H1 (cell line): ENCODE data around the gene ELAVL1. TPM values are rescaled to one million over a fixed set of nuclear protein-coding genes. Genes with fewer than 3 reads are reported as not detected.
A peak's percentile ranks its signal among the peaks of the same experiment; 100 is the strongest.

ENCODE experiments used
- POLR2AphosphoS5 ChIP-seq: IDR thresholded peaks from 2 replicates; pipeline ENCODE4 v1.6.1; 2011; ENCODE audit warnings: low read depth, low read length
- polyA plus RNA-seq, 7 experiments: library from polyadenylated mRNA; depleted of rRNA in 3 of 7; stranded (reverse) in 5 of 7; unstranded in 2 of 7; fragments of >200 nt in 5 of 7; fragments of 200-250 nt in 2 of 7; gene quantifications; 1 replicate in 5 of 7; 2 replicates in 1 of 7; 4 replicates in 1 of 7; pipeline versions ENCODE4 v1.2.1 to v1.2.3, GENCODE V29; 2011 to 2013; ENCODE audit warnings: missing spikeins in 2 of 7, mixed read lengths in 2 of 7
- total RNA-seq: library from RNA; stranded (reverse); fragmentation: NEBNext Ultra II Directional; extraction: Animal tissue kit (Norgen Biotek cat#: 25700); gene quantifications from 2 replicates; pipeline ENCODE4 v1.2.1, GENCODE V29; 2021

ELAVL1 gene
- total and polyA plus RNA-seq, 2 of the 8 experiments (the other 6 are each of a cell fraction or from before 2014, with no cell fraction given), result 56.7 to 163 TPM

- peak; percentile 50; the same call in 1 of the 2 replicates for TF ChIP-seq POLR2AphosphoS5
Measured at GRCh38 chr19:7969555-7969939, 35.9 kb downstream of the ELAVL1 start (continued).
